Adipocyte (in vitro differentiated cells): ENCODE results near the gene EEFSEC.

Source experiments
- DNase-seq: peaks from one replicate; pipeline ENCODE4 v3.0.0-alpha.2; 2015; ENCODE audit warnings: low read depth
- H3K27me3 ChIP-seq: replicated peaks from 2 replicates; pipeline ENCODE4 v1.7.0; 2013; ENCODE audit warnings: mild to moderate bottlenecking, low read length, moderate library complexity; ENCODE audit not compliant: control insufficient read depth, insufficient read depth
- H3K36me3 ChIP-seq: 2 replicates; pipeline ENCODE4 v1.7.0; 2013; ENCODE audit warnings: low read length, mild to moderate bottlenecking, moderate library complexity; ENCODE audit not compliant: control insufficient read depth, insufficient read depth, severe bottlenecking
- H3K4me1 ChIP-seq: 2 replicates; pipeline ENCODE4 v1.7.0; 2013; ENCODE audit warnings: mild to moderate bottlenecking, low read length, moderate library complexity; ENCODE audit not compliant: control insufficient read depth, insufficient read depth
- H3K4me3 ChIP-seq: 2 replicates; pipeline ENCODE4 v1.7.0; 2013; ENCODE audit warnings: mild to moderate bottlenecking, low read length, moderate library complexity
- H3K9ac ChIP-seq: 2 replicates; pipeline ENCODE4 v1.7.0; 2013; ENCODE audit warnings: mild to moderate bottlenecking, low read length, moderate library complexity
- H3K9me3 ChIP-seq: 2 replicates; pipeline ENCODE4 v1.7.0; 2013; ENCODE audit warnings: mild to moderate bottlenecking, low read length, moderate library complexity; ENCODE audit not compliant: control insufficient read depth

EEFSEC gene

DNA sequence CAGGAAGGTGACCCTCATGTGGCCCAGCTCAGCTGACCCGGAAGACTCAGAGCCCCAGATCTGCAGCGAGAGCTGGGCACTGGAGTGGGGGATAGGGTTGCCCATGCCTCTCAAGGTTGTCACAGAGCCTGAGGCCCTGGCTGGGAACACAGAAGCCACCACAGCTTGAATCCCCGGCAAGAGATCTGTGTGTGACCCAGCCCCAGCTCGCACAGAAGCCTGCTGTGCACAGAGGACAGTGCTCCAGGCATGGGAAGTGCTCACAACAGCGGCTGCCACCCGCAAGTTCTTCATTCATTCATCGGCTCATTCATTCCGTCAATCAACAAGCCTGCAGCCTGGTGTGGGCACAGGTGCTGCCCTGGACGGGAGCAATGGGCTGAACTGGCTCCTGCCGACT is 277.0 kb downstream of the EEFSEC start:
- Histone ChIP-seq H3K27me3 (peaks cover 64% of the 10 kb centered on the region), H3K9ac (no peak overlapping the region), H3K4me1 (peaks cover 3% of the 10 kb centered on the region), H3K4me3 (no peak overlapping the region), H3K36me3 (no peaks in the 10 kb centered on the region), H3K9me3 (no peaks in the 10 kb centered on the region)
- no peak for DNase-seq

DNA sequence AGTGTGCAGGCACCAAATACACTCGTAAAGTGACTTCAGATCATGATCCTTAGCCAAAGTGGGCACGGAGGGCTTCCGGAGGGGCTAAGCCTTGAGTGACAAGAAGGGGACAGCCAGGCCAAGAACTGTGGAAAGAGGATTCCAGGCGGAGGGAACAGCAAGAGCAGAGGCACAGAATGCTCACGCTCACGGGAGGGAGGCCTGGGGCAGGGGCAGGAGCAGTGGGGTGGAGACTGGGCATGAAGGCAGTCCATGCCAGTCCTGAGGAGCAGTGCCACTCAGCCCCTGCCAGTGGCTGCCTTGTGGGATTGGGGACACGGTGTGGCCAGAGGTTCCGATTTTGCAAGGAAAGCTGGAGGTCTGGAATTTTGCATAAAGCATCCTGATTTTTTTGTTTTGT is 277.4 kb downstream of the EEFSEC start:
- peaks cover 61% of the 10 kb centered on the region for H3K27me3 ChIP-seq
- H3K4me1 ChIP-seq = peaks cover 3% of the 10 kb centered on the region
- H3K4me3 ChIP-seq = no peak overlapping the region
- H3K36me3 ChIP-seq = no peaks in the 10 kb centered on the region
- H3K9me3 ChIP-seq = no peaks in the 10 kb centered on the region
- no peak overlapping the region for H3K9ac ChIP-seq
- no peak for DNase-seq

DNA sequence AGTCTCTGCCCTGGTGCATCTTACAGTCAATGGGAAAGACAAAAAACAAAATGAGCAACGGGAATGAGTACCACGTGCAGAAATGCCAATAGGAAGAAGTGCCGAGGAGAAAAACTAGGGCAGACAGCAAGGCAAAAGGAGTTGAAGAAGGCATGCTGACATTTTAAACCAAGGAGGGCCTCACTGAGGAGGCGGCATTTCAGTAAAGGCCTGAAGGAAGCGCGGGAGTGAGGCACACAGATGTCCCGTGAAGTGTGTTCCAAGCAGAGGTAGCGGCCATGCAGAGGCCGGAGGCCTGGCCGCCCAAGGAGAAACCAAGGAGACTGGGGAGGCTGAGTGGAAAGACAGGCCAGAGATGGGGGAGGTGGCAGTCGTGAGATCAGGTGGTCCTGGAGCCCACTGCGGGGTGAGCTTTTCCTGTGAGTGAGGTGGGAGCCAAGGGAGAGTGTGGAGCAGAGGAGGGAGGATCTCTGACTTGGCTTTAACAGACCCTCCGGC is 278.6 kb downstream of the EEFSEC start:
- peaks cover 56% of the 10 kb centered on the region for H3K27me3 ChIP-seq
- H3K36me3 ChIP-seq = no peaks in the 10 kb centered on the region
- H3K9me3 ChIP-seq = no peaks in the 10 kb centered on the region
- no peak overlapping the region for H3K4me3 ChIP-seq
- no peak overlapping the region for H3K9ac ChIP-seq
- no peak for DNase-seq
- peaks cover 3% of the 10 kb centered on the region for H3K4me1 ChIP-seq

DNA sequence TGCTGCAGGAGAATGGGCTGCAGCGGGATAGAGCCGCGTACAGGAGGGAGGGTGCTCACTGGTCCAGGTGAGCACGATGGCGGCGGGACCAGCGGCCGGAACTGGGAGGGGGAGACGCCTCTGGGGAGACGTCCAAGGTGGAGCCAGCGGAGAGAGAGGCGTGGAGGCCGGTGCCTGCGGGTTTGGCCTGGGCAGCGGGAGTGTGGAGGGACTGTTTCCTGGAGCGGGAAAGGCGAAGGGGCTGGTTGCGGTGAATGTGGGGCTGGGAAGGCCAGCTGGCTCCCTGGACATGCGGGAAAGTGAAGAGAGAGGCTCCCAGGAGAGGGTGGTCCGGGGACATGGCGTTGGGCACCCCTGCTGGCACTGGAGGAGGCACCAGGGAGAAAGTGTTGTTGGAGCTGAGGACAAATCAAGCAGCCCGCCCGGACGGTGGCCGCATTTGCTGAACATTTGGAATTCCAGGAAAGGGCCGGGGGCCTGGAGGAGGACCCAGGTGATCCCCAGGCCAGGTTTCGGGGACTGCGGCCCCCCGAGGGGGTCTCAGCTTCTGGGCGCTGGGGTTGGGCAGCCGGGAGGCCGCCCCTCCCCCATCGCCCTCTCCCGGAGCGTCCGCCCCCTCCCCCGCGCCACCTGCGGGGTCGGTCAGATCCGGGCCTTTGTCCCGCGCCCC is 279.2 kb downstream of the EEFSEC start:
- H3K27me3 ChIP-seq = peaks cover 56% of the 10 kb centered on the region

DNA sequence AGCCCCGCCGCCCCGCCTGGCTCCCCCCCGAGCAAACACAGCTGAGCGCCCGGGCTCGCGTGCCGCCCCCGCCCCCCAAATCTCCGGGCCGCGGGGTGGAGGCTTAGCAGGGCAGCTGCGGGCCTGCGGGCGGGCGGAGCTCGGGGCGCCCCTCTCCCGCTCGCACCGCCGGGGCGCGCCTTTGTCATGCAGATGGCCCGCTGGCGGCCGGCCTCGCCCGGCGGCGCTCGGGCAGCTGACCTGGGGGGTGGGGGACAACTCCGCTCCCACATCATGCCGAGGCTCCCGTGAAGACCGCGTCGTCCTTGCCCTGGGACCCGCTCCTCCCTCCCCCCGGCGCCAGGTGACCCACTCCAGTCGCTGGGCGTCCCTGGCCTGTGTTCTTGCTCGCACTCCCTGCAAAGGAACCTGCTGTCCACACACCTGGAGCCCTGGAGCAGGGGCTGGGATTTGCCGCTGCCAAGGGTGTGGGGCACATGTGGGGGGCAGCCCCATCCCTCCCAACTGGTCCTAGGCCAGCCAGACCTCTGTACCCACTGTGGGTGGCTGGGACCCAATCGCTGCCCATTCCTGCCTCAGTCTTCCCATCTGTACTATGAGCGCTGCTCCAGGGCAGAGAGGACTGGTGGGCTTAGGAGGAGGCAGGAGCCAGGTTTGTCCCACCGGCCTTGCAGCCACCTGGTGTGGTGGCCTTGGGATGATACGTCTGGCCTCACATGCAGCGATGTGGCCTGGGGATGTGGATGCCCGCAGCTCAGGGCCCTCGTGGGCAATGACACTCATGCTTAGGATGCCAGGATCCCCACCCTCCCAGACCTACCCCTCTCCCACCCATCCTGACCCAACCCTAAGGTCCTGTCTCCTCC is 279.9 kb downstream of the EEFSEC start:
- H3K4me3 ChIP-seq = no peak overlapping the region
- peaks cover 53% of the 10 kb centered on the region for H3K27me3 ChIP-seq
- H3K36me3 ChIP-seq = no peaks in the 10 kb centered on the region
- H3K9ac ChIP-seq = no peak overlapping the region
- peak; percentile 48 for DNase-seq
- peaks cover 3% of the 10 kb centered on the region for H3K4me1 ChIP-seq
- no peaks in the 10 kb centered on the region for H3K9me3 ChIP-seq

More for the DNA sequence above, 279.2 kb downstream of the EEFSEC start:
- H3K36me3 ChIP-seq = no peaks in the 10 kb centered on the region
- H3K4me1 ChIP-seq = peaks cover 3% of the 10 kb centered on the region
- H3K4me3 ChIP-seq = no peak overlapping the region
- no peak for DNase-seq
- no peaks in the 10 kb centered on the region for H3K9me3 ChIP-seq
- no peak overlapping the region for H3K9ac ChIP-seq

DNA sequence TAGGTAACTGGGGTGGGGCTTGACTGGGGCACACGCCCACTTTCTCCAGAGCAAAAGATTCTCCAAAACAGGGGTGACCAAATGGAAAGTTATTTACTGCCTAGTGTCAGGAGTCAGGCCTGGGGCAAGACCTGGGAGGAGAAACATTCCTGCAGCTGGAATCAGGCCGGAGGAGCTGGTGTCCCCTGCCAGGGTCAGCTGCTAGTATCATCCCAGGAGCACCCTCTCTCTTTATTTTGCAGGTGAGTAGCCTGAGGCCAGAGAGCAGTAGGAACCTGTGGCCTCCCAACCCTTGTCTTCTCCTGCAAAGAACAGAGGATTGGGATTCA is 280.5 kb downstream of the EEFSEC start:
- Histone ChIP-seq H3K4me3 (no peak overlapping the region), H3K9ac (no peak overlapping the region), H3K36me3 (no peaks in the 10 kb centered on the region), H3K9me3 (no peaks in the 10 kb centered on the region), H3K27me3 (peaks cover 55% of the 10 kb centered on the region), H3K4me1 (peaks cover 3% of the 10 kb centered on the region)
- DNase-seq = no peak

DNA sequence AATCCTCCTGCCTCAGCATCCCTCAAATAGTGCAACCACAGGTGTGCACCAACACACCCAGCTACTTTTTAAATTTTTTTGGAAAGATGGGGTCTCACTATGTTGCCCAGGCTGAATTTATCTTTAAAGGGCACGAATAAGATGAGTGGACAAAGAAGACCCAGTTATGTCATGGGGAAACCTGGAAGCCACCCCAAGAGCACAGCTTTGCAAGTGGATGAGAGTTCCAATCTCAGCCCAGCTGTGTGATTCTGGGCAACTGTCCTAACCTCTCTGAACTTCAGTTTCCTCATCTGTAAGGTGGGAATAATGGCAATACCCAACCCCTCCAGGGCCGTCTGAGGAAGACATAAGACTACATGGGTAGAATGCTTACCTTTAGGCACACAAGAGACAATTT is 281.2 kb downstream of the EEFSEC start:
- DNase-seq = no peak
- Histone ChIP-seq H3K36me3 (no peaks in the 10 kb centered on the region), H3K9me3 (no peaks in the 10 kb centered on the region), H3K27me3 (peaks cover 57% of the 10 kb centered on the region), H3K4me3 (no peak overlapping the region), H3K4me1 (peaks cover 3% of the 10 kb centered on the region), H3K9ac (no peak overlapping the region)

DNA sequence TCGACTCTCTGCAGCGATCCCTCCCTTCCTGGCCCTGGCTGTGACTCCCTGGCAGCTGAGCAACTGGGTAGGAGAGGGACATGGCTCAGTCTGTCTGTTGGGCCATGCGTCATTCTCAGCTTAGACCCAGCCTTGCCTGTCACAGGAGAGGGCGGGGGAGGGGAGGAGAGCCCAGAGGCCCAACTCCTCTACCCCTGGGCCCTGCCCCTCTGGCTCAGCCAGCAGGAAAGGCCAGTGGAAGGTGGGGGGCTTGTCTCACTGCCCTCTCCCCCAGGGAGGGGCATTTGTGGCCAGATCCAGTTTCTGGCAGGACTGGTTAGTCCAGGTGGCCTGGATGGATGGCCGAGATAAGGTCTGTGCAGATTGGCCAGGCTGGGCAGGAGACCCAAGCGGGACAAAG is 281.8 kb downstream of the EEFSEC start:
- Histone ChIP-seq H3K36me3 (no peaks in the 10 kb centered on the region), H3K9me3 (no peaks in the 10 kb centered on the region), H3K4me3 (no peak overlapping the region), H3K4me1 (peaks cover 3% of the 10 kb centered on the region), H3K27me3 (peaks cover 57% of the 10 kb centered on the region), H3K9ac (no peak overlapping the region)
- DNase-seq = no peak

DNA sequence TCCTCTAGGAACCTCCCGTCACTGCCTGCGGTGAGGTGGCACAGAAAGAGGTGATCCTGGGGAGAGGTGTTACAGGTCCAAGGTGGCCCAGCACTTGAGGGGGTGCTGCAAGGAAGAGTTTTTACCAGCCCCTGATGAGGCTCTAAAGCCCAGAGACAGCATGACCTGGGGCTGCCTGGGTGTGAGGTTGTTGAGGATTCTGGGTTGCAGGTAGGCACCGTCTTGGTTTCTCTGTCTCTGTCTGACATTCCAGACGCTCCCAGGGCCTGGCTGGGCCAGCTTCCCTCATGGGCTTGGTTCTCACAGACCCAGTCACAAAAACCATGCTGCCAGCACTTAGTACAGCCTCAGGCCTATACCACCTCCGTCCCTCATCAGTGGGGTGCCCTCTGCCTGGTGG is 282.3 kb downstream of the EEFSEC start:
- H3K4me1 ChIP-seq = peaks cover 3% of the 10 kb centered on the region
- DNase-seq = no peak
- H3K9ac ChIP-seq = no peak overlapping the region
- H3K4me3 ChIP-seq = no peak overlapping the region
- no peaks in the 10 kb centered on the region for H3K9me3 ChIP-seq
- H3K27me3 ChIP-seq = peaks cover 57% of the 10 kb centered on the region
- H3K36me3 ChIP-seq = no peaks in the 10 kb centered on the region

DNA sequence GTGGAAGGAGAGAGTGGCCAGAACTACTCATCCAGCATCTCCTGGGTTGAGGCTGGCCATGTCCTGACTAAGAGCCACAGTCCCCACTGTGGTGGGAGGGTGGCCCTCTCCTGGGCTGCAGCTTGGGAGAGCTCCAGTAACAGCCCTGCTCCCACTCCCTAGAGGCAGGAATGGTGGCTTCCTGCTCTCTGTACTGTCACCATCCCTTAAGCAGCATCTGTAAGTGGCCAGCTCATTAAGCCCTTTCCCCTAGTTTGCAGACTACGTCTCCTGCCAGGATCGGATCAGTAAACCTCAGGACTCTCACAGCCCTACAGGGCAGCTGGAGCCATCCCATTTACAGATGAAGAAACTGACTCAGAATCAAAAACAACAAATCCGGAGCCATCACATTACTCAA is 282.9 kb downstream of the EEFSEC start:
- Histone ChIP-seq H3K36me3 (no peaks in the 10 kb centered on the region), H3K4me1 (peaks cover 3% of the 10 kb centered on the region), H3K9ac (no peak overlapping the region), H3K9me3 (no peaks in the 10 kb centered on the region), H3K4me3 (no peak overlapping the region), H3K27me3 (peaks cover 53% of the 10 kb centered on the region)
- no peak for DNase-seq

DNA sequence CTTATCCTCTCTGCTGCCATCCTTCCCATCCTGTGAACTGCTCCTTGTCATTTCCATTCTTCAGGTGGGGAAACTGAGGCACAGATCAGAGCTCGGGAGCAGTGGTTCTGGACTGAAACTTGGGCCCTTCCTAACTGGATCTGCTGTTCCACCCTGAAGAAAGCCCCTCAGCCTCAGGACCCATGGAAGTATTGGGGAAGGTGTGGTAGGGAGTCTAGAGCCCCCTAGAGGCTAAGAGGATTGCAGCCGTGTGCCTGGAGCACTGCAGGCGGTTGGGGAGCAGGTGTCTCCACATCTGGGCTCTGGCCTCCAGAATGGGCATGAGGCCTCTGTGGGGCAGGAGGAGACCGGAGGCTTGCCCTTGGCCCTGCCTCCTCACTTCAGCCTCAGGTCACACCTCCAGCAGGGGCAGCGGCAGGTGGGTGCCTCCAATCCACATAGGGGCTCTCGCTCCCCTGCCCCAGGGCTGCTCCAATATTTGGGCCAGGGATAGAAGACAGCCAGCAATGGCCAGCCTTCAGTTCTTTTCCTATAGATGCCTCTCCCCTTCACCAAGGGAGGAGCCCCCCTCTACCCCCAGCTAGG is 285.3 kb downstream of the EEFSEC start:
- no peaks in the 10 kb centered on the region for H3K4me1 ChIP-seq
- peaks cover 52% of the 10 kb centered on the region for H3K27me3 ChIP-seq
- H3K9ac ChIP-seq = no peak overlapping the region
- no peaks in the 10 kb centered on the region for H3K36me3 ChIP-seq
- H3K9me3 ChIP-seq = no peaks in the 10 kb centered on the region
- no peak overlapping the region for H3K4me3 ChIP-seq
- DNase-seq = no peak
